ENCODE measurements around the gene DAD1.

The DAD1 gene

GRCh38 chr14:22598896-22599244, 9.8 kb upstream of the DAD1 start:
- peak; percentile 43 for DNase-seq (ENCODE audit: low spot score)

DNA sequence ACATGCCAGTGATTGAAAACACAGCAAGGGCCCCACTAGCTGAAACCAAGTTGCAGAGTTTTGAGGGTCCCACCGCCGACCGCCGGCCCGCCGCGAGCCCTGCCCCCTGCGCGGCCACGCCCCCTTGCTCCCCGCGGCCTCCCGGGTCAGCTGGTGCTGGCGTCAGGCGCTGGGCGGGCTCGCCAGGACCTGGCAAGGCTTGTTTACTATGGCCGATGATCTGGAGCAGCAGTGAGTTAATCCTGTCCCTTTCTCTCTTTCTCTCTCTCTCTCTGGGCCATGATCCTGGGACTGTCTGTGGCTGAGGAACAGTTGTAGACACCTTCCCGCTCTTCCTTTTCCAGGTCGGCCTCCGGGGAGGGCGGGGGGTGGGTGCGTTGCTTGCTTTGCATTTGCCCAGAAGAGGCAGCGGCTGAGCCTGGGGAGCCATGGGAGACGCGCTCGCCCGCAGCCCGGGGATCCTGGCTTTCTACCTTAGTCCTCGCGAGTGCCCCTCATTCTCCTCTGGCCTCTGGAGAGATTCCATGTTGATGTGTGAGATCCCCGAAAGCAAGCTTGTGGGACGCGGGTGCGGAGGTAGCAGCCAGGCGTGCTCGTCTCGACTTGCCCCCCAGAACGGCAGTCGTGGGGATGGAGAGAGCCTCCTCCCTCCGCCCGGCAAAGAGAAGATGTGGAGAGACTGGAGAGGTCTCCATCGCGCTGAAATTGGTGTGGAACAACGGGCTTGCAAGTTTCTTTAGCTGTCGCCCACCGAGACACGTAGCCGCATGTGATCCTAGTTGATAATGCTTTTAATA, 9.3 kb upstream of the DAD1 start, which contains the start of gene ABHD4:
Gene ABHD4, plus strand, starts transcription at position 202 of the 797 bp plus-strand sequence. Its CDS starts 7 bp downstream, at position 209.
- peak; percentile 54 for DNase-seq (ENCODE audit: low spot score)

- DNase-seq (ENCODE audit: low spot score), result no peak
These were observed 8.7 kb upstream of the DAD1 start for GRCh38 chr14:22597771-22598098.

DNA sequence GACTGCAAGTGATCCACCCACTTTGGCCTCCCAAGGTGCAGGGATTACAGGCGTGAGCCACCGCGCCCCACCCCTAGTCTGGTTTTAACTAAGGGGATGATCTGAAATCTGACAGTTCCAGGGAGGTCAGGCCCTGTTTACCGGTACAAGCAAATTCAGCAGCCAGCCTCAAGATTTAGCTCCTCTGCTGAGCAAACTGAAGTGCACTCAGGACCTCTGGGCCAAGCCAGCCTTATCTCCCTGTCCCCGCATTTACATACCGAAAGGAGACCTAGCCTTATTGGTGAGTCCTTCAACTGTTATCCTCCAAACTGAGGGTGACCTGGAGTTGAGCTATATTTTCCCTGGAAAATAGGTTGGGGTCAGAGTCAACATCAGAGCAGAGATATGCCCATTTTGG, 8.2 kb upstream of the DAD1 start:
- DNase-seq (ENCODE audit: low spot score), result no peak

DNA sequence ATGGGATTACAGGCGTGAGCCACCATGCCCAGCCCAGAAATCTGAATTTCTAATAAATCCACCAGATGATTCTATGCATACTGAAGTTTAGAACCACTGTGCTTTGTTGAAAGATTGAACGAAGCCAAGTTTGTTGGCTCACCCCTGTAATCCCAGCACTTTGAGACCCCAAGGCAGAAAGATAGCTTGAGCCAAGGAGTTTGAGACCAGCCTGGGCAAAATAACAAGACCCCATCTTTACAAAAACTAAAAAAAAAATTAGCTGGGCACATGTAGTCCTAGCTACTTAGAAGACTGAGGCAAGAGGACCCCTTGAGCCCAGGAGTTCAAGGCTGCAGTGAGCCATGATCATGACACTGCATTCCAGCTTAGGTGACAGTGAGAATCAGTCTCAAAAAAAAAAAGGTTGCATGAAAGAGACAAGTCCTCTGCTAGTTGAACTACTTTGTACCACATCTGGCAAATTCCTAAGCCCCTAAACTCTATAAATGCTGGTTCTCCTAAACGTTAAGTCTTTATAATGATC, 7.4 kb upstream of the DAD1 start:
- no peak for DNase-seq (ENCODE audit: low spot score)

DNA sequence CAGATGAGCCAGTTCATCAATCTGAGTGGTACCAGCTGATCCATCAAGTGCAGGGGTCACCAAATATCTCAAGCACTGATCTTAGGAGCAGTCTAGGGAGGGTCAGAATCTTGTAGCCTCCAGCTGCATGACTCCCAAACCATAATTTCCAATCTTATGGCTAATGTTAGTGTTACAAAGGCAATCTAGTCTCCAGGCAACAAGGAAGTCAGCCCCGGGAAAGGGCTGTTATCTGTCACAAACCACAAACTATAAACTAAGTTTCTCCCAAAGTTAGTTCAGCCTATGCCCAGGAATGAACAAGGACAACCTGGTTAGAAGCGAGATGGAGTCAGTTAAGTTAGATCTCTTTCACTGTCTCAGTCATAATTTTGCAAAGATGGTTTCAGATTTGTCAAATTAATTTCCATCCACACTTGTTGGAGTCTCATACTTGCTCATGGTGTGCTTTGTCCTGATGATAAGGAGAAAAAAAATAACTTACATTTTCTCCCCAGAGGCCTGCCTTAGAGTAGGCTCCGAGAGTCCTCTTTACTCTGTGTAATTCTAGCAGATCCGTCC, 5.2 kb upstream of the DAD1 start:
- DNase-seq (ENCODE audit: low spot score), result no peak

- no peak for DNase-seq (ENCODE audit: low spot score)
These were observed 4.6 kb upstream of the DAD1 start for GRCh38 chr14:22593601-22594000.

GRCh38 chr14:22593189-22593588, 4.2 kb upstream of the DAD1 start:
- no peak for DNase-seq (ENCODE audit: low spot score)

GRCh38 chr14:22588526-22589095, 413 bp downstream of the DAD1 start:
- peak; percentile 62 for DNase-seq (ENCODE audit: low spot score)

GRCh38 chr14:22587677-22588422, 1.2 kb downstream of the DAD1 start:
- peak; percentile 35 for DNase-seq (ENCODE audit: low spot score)

DNA sequence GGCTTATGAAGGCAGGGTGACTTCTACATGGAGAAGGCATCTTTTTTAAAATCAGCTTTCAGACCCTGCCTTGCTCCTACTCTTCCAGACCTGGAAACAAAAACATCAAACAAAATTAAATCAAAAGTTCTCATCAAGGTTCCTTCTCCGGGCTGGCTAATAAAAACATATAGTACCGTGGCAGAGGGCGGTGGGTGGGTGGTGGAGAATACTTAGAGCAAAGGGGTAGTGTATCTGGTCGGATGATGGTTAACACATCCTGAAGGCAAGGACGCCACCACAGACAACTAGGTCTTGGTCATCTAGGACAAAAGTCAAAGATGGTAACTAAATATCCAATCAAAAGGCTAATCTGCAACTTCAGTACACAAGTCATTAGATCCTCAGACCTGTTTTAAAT, 1.8 kb downstream of the DAD1 start:
- DNase-seq (ENCODE audit: low spot score), result no peak

DNA sequence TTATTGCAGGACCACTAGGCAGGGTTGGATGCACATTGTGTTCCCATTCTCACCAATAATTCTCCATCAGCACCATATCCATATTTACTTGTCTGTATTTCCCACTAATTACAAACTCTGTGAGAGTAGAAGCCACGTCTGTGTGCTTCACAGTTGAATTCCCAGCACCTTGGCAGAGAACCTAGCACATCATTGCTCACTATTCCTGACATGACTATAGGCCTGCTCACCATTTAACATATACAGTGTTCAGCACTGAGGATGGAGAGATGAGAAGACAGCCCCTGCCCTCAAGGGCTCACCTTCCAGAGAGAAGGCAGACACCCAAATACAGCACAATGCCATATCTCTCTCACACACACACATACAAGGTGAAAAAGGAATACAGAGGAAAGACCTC, 5.0 kb downstream of the DAD1 start:
- DNase-seq (ENCODE audit: low spot score), result no peak

- DNase-seq (ENCODE audit: low spot score), result no peak
These were observed 8.4 kb downstream of the DAD1 start for GRCh38 chr14:22580625-22581024.

DNA sequence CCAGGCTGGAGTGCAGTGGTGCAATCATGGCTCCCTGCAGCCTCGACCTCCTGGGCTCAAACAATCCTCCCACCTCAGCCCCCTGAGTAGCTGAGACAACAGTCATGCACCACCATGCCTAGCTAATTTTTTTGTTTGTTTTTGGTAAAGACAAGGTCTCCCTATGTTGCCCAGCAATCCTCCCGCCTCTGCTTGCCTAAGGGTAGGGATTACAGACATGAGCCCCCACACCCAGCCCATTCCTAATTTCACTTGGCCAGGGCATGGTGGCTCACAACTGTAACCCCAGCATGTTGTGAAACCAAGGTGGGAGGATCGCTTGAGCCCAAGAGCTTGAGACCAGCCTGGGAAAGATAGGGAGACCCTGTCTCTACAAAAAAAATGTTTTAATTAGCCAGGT, 9.1 kb downstream of the DAD1 start:
- DNase-seq (ENCODE audit: low spot score), result no peak

- no peak for DNase-seq (ENCODE audit: low spot score)
These were observed 9.8 kb downstream of the DAD1 start for GRCh38 chr14:22579236-22579635.

GRCh38 chr14:22577334-22577908, 11.6 kb downstream of the DAD1 start:
- DNase-seq (ENCODE audit: low spot score), result no peak

- no peak for DNase-seq (ENCODE audit: low spot score)
These were observed 15.2 kb downstream of the DAD1 start for GRCh38 chr14:22573804-22574203.

GRCh38 chr14:22572562-22573058, 16.4 kb downstream of the DAD1 start:
- no peak for DNase-seq (ENCODE audit: low spot score)

DNA sequence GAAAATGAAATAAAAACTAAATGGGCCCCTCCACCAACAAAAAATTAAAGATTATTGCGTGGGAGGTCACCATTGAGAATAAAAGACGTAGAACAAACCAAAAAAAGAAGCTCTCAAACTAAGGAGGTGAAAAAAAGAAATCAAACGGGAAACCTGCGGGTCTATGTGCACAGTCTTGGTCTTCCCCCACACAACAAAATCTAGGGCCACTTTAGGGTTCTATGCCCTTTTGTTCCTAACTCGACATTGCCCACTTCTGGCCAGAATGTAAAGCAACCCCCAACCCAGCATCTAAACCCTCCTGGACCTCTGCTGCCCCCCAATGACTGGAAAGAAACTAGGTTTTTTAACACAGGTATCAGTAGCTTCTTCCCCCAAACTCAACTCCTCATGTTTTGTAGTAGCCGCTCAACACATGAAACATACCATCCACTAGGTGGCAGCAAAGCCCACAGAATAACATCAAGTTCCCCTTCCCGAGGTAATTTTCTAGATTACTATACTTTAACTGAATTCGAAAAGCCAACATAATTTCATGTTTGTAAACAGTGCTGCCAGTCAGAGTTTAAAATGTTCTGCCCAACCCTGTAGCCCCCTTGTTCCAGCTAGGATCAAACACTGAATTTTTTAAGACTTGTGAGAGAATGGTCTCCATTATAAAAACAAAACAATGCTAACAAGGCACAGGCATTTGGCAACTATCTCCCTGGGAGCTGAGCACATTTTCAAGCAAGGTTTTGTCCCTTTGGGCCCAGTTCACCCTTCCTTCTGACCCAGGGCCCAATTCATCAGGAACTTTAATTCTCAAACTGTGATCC, 18.7 kb downstream of the DAD1 start:
- peak; percentile 97 for DNase-seq (ENCODE audit: low spot score)

DNA sequence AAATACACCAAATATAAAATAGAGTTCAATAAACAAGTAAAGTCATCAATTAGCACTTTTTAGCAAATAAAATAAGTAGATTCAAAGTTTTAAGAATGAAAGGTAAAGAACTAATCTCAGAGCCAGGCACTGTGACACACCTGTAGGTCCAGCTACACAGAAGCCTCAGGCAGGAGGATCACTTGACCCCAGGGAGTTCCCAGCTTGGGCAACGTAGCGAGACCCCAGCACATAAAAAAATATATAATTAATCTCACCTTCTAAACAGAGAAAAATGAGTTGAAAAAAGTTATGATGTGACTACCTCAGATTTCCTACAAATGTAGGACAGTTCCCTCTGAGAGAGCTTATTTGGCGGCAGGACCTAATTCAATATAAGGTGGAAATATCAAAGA, 19.3 kb downstream of the DAD1 start:
- DNase-seq (ENCODE audit: low spot score), result no peak

DNA sequence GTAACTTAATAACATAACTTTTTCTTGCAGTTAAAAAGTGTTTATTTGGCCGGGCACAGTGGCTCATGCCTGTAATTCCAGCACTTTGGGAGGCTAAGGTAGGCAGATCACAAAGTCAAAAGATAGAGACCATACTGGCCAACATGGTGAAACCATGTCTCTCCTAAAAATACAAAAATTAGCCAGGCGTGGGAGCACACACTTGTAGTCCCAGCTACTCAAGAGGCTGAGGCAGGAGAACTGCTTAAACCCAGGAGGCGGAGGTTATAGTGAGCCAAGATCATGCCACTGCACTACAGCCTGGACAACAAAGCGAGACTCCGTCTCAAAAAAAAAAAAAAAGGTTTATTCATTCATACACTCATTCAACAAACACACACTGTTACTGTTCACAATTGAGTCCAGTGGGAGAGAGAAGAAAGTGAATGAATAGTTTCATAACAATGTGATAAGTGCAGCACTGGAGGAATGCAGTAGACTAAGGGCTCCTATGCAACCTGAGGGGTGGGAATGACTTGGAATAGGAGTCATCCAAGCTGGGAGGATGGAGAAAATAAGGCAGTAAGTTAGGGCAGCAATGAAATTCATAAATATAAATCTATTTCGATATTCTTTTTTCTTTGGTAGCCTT, 19.8 kb downstream of the DAD1 start:
- no peak for DNase-seq (ENCODE audit: low spot score)
